ENCODE results near the gene ITIH6.
"Not testable (repeated sequence)": the region's sequence is repeated elsewhere in the genome, so short reads cannot be mapped to it uniquely, and the experiment has no call there.

ITIH6 gene

GRCh38 chrX:54798137-54798536, at the start of gene ITIH6:
ITIH6 (minus strand) TSS chrX:54798255; CDS start chrX:54798210, 45 bp downstream.
- DNase-seq (ENCODE audit: low read depth) = no peak

- DNase-seq (ENCODE audit: low read depth) = not testable (repeated sequence)
Observed at GRCh38 chrX:54847700-54848099, 49.6 kb upstream of the ITIH6 start.

- no peak for DNase-seq (ENCODE audit: low read depth)
Observed at GRCh38 chrX:54843050-54843449, 45.0 kb upstream of the ITIH6 start.

GRCh38 chrX:54842607-54843006, 44.6 kb upstream of the ITIH6 start:
- DNase-seq (ENCODE audit: low read depth) = no peak

GRCh38 chrX:54841184-54841874, 43.3 kb upstream of the ITIH6 start:
- DNase-seq (ENCODE audit: low read depth) = not testable (repeated sequence)

- DNase-seq (ENCODE audit: low read depth) = no peak
Observed at GRCh38 chrX:54838583-54838982, 40.5 kb upstream of the ITIH6 start.

GRCh38 chrX:54826598-54826997, 28.5 kb upstream of the ITIH6 start:
- DNase-seq (ENCODE audit: low read depth) = no peak

GRCh38 chrX:54825716-54826438, 27.8 kb upstream of the ITIH6 start:
- DNase-seq (ENCODE audit: low read depth) = no peak

- no peak for DNase-seq (ENCODE audit: low read depth)
Observed at GRCh38 chrX:54824722-54825121, 26.7 kb upstream of the ITIH6 start.

- no peak for DNase-seq (ENCODE audit: low read depth)
Observed at GRCh38 chrX:54824195-54824594, 26.1 kb upstream of the ITIH6 start.

- DNase-seq (ENCODE audit: low read depth) = no peak
Observed at GRCh38 chrX:54821310-54821709, 23.3 kb upstream of the ITIH6 start.

GRCh38 chrX:54820737-54821136, 22.7 kb upstream of the ITIH6 start:
- DNase-seq (ENCODE audit: low read depth) = no peak

GRCh38 chrX:54819201-54819600, 21.1 kb upstream of the ITIH6 start:
- no peak for DNase-seq (ENCODE audit: low read depth)

GRCh38 chrX:54818221-54818620, 20.2 kb upstream of the ITIH6 start:
- no peak for DNase-seq (ENCODE audit: low read depth)

- DNase-seq (ENCODE audit: low read depth) = no peak
Observed at GRCh38 chrX:54817220-54817820, 19.3 kb upstream of the ITIH6 start.

- no peak for DNase-seq (ENCODE audit: low read depth)
Observed at GRCh38 chrX:54812306-54812705, 14.3 kb upstream of the ITIH6 start.

GRCh38 chrX:54811301-54811885, 13.3 kb upstream of the ITIH6 start:
- DNase-seq (ENCODE audit: low read depth) = no peak

GRCh38 chrX:54810532-54810931, 12.5 kb upstream of the ITIH6 start:
- no peak for DNase-seq (ENCODE audit: low read depth)

- peak; percentile 77 for DNase-seq (ENCODE audit: low read depth)
Observed at GRCh38 chrX:54808605-54809483, 10.8 kb upstream of the ITIH6 start.

- DNase-seq (ENCODE audit: low read depth) = no peak
Observed at GRCh38 chrX:54808109-54808604, 10.1 kb upstream of the ITIH6 start.

- no peak for DNase-seq (ENCODE audit: low read depth)
Observed at GRCh38 chrX:54807524-54808108, 9.6 kb upstream of the ITIH6 start, which contains the start of gene MAGED2. MAGED2 (plus strand) TSS chrX:54807745; CDS start chrX:54809332, 1,587 bp downstream.

Data from GM04503 (cell line).